Jurkat, Clone E6-1 (cell line): ENCODE measurements around the gene ZNF714. TPM values are rescaled to one million over a fixed set of nuclear protein-coding genes. Genes with fewer than 3 reads are reported as not detected.

Source experiments
- DNase-seq: peaks from one replicate; pipeline ENCODE4 v3.0.0-alpha.2; 2011; ENCODE audit warnings: low read depth, low spot score
- H3K4me3 ChIP-seq: 2 replicates; pipeline ENCODE4 v1.5.1; 2011; ENCODE audit warnings: mild to moderate bottlenecking, low read length, control low read depth, moderate library complexity
- polyA plus RNA-seq: library from polyadenylated mRNA; unstranded; fragments of >200 nt; gene quantifications from one replicate; pipeline ENCODE4 v1.2.1, GENCODE V29; 2012; ENCODE audit warnings: missing spikeins; ENCODE audit not compliant: insufficient read length, insufficient read depth

ZNF714 gene
- polyA plus RNA-seq: 20.0 TPM

- H3K4me3 ChIP-seq: peak within 1 kb of the TSS; percentile 75
- peak; percentile 98 for DNase-seq
These were observed at the start of gene ZNF714 for GRCh38 chr19:21082011-21082975. ZNF714 (plus strand) TSS chr19:21082203; CDS start chr19:21098269, 16,066 bp downstream.

- H3K4me3 ChIP-seq: no peak overlapping the region
- no peak for DNase-seq
These were observed 37.0 kb upstream of the ZNF714 start for GRCh38 chr19:21045028-21045427.

- DNase-seq: no peak
- no peak overlapping the region for H3K4me3 ChIP-seq
These were observed 35.5 kb upstream of the ZNF714 start for GRCh38 chr19:21046489-21046888.

- no peak for DNase-seq
- H3K4me3 ChIP-seq: no peak overlapping the region
These were observed 34.3 kb upstream of the ZNF714 start for GRCh38 chr19:21047716-21048115.

GRCh38 chr19:21052902-21053301, 29.1 kb upstream of the ZNF714 start:
- no peak for DNase-seq
- no peak overlapping the region for H3K4me3 ChIP-seq

- no peak overlapping the region for H3K4me3 ChIP-seq
- no peak for DNase-seq
These were observed 16.7 kb upstream of the ZNF714 start for GRCh38 chr19:21065336-21065735.

GRCh38 chr19:21084343-21084742, 2.3 kb downstream of the ZNF714 start:
- no peak for DNase-seq
- no peak overlapping the region for H3K4me3 ChIP-seq

- DNase-seq: no peak
- H3K4me3 ChIP-seq: no peak overlapping the region
These were observed 5.9 kb downstream of the ZNF714 start for GRCh38 chr19:21087871-21088270.

- H3K4me3 ChIP-seq: no peak overlapping the region
- no peak for DNase-seq
These were observed 10.1 kb downstream of the ZNF714 start for GRCh38 chr19:21092109-21092508.

- H3K4me3 ChIP-seq: no peak overlapping the region
- DNase-seq: no peak
These were observed 12.5 kb downstream of the ZNF714 start for GRCh38 chr19:21094347-21095025.

- DNase-seq: no peak
- no peak overlapping the region for H3K4me3 ChIP-seq
These were observed 16.3 kb downstream of the ZNF714 start for GRCh38 chr19:21098291-21098690.

- DNase-seq: no peak
- H3K4me3 ChIP-seq: no peak overlapping the region
These were observed 19.7 kb downstream of the ZNF714 start for GRCh38 chr19:21101521-21102242.

GRCh38 chr19:21109116-21109515, 27.1 kb downstream of the ZNF714 start:
- no peak overlapping the region for H3K4me3 ChIP-seq
- DNase-seq: no peak

GRCh38 chr19:21110183-21110582, 28.2 kb downstream of the ZNF714 start:
- no peak overlapping the region for H3K4me3 ChIP-seq

GRCh38 chr19:21115430-21115829, 33.4 kb downstream of the ZNF714 start:
- H3K4me3 ChIP-seq: no peak overlapping the region
- DNase-seq: no peak

More at GRCh38 chr19:21110183-21110582, 28.2 kb downstream of the ZNF714 start:
- no peak for DNase-seq

- H3K4me3 ChIP-seq: no peak overlapping the region
- DNase-seq: no peak
These were observed 35.3 kb downstream of the ZNF714 start for GRCh38 chr19:21117041-21117907.

GRCh38 chr19:21126078-21126477, 44.1 kb downstream of the ZNF714 start:
- DNase-seq: no peak
- no peak overlapping the region for H3K4me3 ChIP-seq

- DNase-seq: no peak
- no peak overlapping the region for H3K4me3 ChIP-seq
These were observed 45.0 kb downstream of the ZNF714 start for GRCh38 chr19:21127001-21127400.

GRCh38 chr19:21127898-21128297, 45.9 kb downstream of the ZNF714 start:
- DNase-seq: no peak
- no peak overlapping the region for H3K4me3 ChIP-seq
